GM12891 (cell line): ENCODE results near the gene MERTK.

Experiments
- PAX5 ChIP-seq: IDR thresholded peaks from 2 replicates; pipeline ENCODE4 v1.6.1; 2011; ENCODE audit warnings: low read length, moderate library complexity, mild to moderate bottlenecking; ENCODE audit not compliant: insufficient read depth, severe bottlenecking
- POLR2A ChIP-seq: IDR thresholded peaks from 2 replicates; pipeline ENCODE4 v1.6.1; 2011; ENCODE audit warnings: low read depth, low read length, control low read depth
- POLR2AphosphoS5 ChIP-seq: IDR thresholded peaks from 2 replicates; pipeline ENCODE4 v1.6.1; 2011; ENCODE audit warnings: low read depth, low read length, control low read depth
- POU2F2 ChIP-seq: IDR thresholded peaks from 2 replicates; pipeline ENCODE4 v1.6.1; 2011; ENCODE audit warnings: low read depth, mild to moderate bottlenecking, control low read depth, low read length, moderate library complexity
- SPI1 ChIP-seq: IDR thresholded peaks from 2 replicates; pipeline ENCODE4 v1.6.1; 2011; ENCODE audit warnings: low read depth, low read length, control low read depth
- TAF1 ChIP-seq: IDR thresholded peaks from 2 replicates; pipeline ENCODE4 v1.6.1; 2011; ENCODE audit warnings: low read depth, low read length, control low read depth

- TF ChIP-seq TAF1 (no peak), POLR2A (no peak), POLR2AphosphoS5 (no peak), SPI1 (no peak), PAX5 (no peak), POU2F2 (no peak)
Observed at GRCh38 chr2:111982822-111983221, 84.4 kb downstream of the MERTK start.
